Esophagus muscularis mucosa (tissue), 4 donors: ENCODE data around the gene COL4A3.

Source experiments
- EP300 ChIP-seq: sonication (generic); formaldehyde crosslinking; IDR thresholded peaks from one replicate; pipeline ENCODE4 v1.6.1; 2017; ENCODE audit warnings: antibody characterized with exemption
- POLR2A ChIP-seq: fragments of 450-650 bp; IDR thresholded peaks from one replicate; pipeline ENCODE4 v1.6.1; 2017; ENCODE audit warnings: antibody characterized with exemption, moderate library complexity, mild to moderate bottlenecking, low read depth
- POLR2AphosphoS5 ChIP-seq, 2 donors: sonication (generic); formaldehyde crosslinking; IDR thresholded peaks; one replicate each; pipeline ENCODE4 v1.6.1; 2017; ENCODE audit warnings: antibody characterized with exemption in 2 of 2
- TF ChIP-seq, protein P1 (sequence below), 3 experiments: fragments of 200-600 bp in 2 of 3; fragments of 450-650 bp in 1 of 3; sonication (generic) in 2 of 3; IDR thresholded peaks; one replicate each; pipeline ENCODE4 v1.5.1; 2017 to 2019; ENCODE audit warnings: antibody characterized with exemption in 3 of 3, mild to moderate bottlenecking in 2 of 3, moderate library complexity in 1 of 3

DNA sequence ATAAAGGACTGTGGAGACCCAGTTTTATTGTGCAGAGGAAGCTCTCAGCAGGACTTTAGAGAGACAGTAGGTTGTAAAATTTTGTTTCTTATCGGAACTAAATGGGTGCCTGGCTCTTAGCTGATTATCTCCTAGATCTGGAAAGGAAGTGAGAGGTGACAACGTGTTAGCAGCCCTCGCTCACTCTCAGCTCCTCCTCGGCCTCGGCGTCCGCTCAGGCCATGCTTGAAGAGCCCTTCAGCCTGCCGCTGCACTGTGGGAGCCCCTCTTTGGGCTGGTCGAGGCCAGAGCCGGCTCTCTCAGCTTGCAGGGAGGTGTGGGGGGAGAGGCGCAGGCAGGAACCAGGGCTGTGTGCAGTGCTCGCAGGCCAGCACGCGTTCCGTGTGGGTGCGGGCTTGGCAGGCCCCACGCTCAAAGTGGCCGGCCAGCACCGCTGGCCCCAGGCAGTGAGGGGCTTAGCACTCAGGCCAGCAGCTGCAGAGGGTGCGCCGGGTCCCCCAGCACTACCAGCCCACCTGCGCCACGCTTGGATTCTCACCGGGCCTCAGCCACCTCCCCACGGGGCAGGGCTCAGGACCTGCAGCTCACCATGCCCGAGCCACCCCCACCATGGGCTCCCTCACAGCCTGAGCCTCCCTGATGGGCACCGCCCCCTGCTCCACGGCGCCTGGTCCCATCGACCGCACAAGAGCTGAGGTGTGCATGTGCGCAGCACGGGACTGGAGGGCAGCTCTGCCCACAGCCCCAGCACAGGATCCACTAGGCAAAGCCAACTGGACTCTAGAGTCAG, 156.1 kb downstream of the COL4A3 start:
- TF ChIP-seq, protein P1, sequence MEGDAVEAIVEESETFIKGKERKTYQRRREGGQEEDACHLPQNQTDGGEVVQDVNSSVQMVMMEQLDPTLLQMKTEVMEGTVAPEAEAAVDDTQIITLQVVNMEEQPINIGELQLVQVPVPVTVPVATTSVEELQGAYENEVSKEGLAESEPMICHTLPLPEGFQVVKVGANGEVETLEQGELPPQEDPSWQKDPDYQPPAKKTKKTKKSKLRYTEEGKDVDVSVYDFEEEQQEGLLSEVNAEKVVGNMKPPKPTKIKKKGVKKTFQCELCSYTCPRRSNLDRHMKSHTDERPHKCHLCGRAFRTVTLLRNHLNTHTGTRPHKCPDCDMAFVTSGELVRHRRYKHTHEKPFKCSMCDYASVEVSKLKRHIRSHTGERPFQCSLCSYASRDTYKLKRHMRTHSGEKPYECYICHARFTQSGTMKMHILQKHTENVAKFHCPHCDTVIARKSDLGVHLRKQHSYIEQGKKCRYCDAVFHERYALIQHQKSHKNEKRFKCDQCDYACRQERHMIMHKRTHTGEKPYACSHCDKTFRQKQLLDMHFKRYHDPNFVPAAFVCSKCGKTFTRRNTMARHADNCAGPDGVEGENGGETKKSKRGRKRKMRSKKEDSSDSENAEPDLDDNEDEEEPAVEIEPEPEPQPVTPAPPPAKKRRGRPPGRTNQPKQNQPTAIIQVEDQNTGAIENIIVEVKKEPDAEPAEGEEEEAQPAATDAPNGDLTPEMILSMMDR (IDR thresholded peaks at IDR 0.05): no peak
- TF ChIP-seq POLR2A (no peak), POLR2AphosphoS5 (IDR thresholded peaks at IDR 0.05) (no peak), EP300 (no peak)
